ENCODE measurements around the gene SIKE1. TPM values are rescaled to one million over a fixed set of nuclear protein-coding genes. Genes with fewer than 3 reads are reported as not detected.
"Not testable (repeated sequence)": the region's sequence is repeated elsewhere in the genome, so short reads cannot be mapped to it uniquely, and the experiment has no call there.

Gene SIKE1
- polyA plus RNA-seq (2013, experiment 1 of 2) = 42.3 TPM
- 43.4 TPM for polyA plus RNA-seq (2013, experiment 2 of 2)

- Histone ChIP-seq H2BK120ac (ENCODE audit: low read depth, low read length) (no peak within 1 kb of the TSS), H2BK15ac (ENCODE audit: low read length) (no peak within 1 kb of the TSS), H2AK5ac (ENCODE audit: low read depth, low read length) (no peak within 1 kb of the TSS), H2AFZ (ENCODE audit: low read length) (peak within 1 kb of the TSS; percentile 91), H3K9ac (ENCODE audit: low read depth, low read length, poor library complexity) (peak within 1 kb of the TSS; percentile 96), H3K79me1 (ENCODE audit: low read depth, low read length) (no peaks in the 10 kb centered on the region), H3K4me1 (ENCODE audit: control insufficient read depth in 2 of 2, insufficient read depth in 1 of 2, low read depth in 1 of 2, low read length in 2 of 2) (no peaks in the 10 kb centered on the region), H3K14ac (ENCODE audit: low read length) (peak within 1 kb of the TSS; percentile 99), H3K9me3 (replicated peaks in 1 of 2; ENCODE audit: control insufficient read depth in 2 of 2, insufficient read depth in 1 of 2, low read depth in 1 of 2, low read length in 2 of 2) (no peaks in the 10 kb centered on the region), H4K91ac (ENCODE audit: low read depth, low read length, poor library complexity) (no peak within 1 kb of the TSS), H3K36me3 (replicated peaks in 1 of 2; ENCODE audit: control insufficient read depth in 2 of 2, insufficient read depth in 2 of 2, low read length in 2 of 2) (peaks cover 3 to 33% of the 10 kb centered on the region in 2 donors), H3K4me2 (ENCODE audit: insufficient read depth, low read length, poor library complexity, severe bottlenecking) (peak within 1 kb of the TSS; percentile 79), H3K18ac (ENCODE audit: low read length) (peak within 1 kb of the TSS; percentile 99), H2BK5ac (ENCODE audit: low read length) (peak within 1 kb of the TSS; percentile 79), H3K23ac (ENCODE audit: low read depth, low read length, poor library complexity) (peak within 1 kb of the TSS; percentile 96), H3K4me3 (ENCODE audit: low read length in 2 of 2) (peak within 1 kb of the TSS; percentile 79 to 88), H3K27ac (replicated peaks; ENCODE audit: low read length) (peak within 1 kb of the TSS; percentile 76), H4K8ac (ENCODE audit: low read depth, low read length) (peak within 1 kb of the TSS; percentile 100), H3K27me3 (ENCODE audit: control insufficient read depth in 3 of 3, insufficient read depth in 3 of 3, low read depth in 1 of 3, low read length in 3 of 3) (no peaks in the 10 kb centered on the region), H3K4ac (ENCODE audit: low read length) (no peak within 1 kb of the TSS), H2BK12ac (ENCODE audit: low read length) (no peak within 1 kb of the TSS)
- WGBS, 2 donors (ENCODE audit: extremely low coverage in 2 of 2, insufficient read length in 2 of 2, insufficient replicate concordance in 1 of 2) = no CpG with 5 or more reads among the region's 53 CpGs
- DNase-seq (ENCODE audit: low spot score) = peak; percentile 82
Measured at GRCh38 chr1:114780344-114781226, at the start of gene SIKE1. Gene SIKE1 (minus strand): TSS chr1:114780685. CDS start chr1:114780607, 78 bp downstream.

GRCh38 chr1:114830075-114830474, 49.6 kb upstream of the SIKE1 start:
- WGBS, 2 donors (ENCODE audit: extremely low coverage in 2 of 2, insufficient read length in 2 of 2, insufficient replicate concordance in 1 of 2) = no CpG with 5 or more reads among the region's 1 CpG
- not testable (repeated sequence) for DNase-seq (ENCODE audit: low spot score); H3K18ac ChIP-seq (ENCODE audit: low read length)

GRCh38 chr1:114828251-114828650, 47.8 kb upstream of the SIKE1 start:
- no peak overlapping the region for H2BK120ac ChIP-seq (ENCODE audit: low read depth, low read length)
- no peak overlapping the region for H2BK5ac ChIP-seq (ENCODE audit: low read length)
- H3K27ac ChIP-seq (replicated peaks; ENCODE audit: low read length) = no peak overlapping the region
- H3K27me3 ChIP-seq (ENCODE audit: control insufficient read depth in 3 of 3, insufficient read depth in 3 of 3, low read depth in 1 of 3, low read length in 3 of 3) = no peaks in the 10 kb centered on the region
- no peak overlapping the region for H3K14ac ChIP-seq (ENCODE audit: low read length)
- no peak overlapping the region for H3K4me2 ChIP-seq (ENCODE audit: insufficient read depth, low read length, poor library complexity, severe bottlenecking)
- no peak overlapping the region for H2AFZ ChIP-seq (ENCODE audit: low read length)
- DNase-seq (ENCODE audit: low spot score) = no peak
- no peak overlapping the region for H4K8ac ChIP-seq (ENCODE audit: low read depth, low read length)
- H2AK5ac ChIP-seq (ENCODE audit: low read depth, low read length) = no peak overlapping the region
- no peaks in the 10 kb centered on the region for H3K9me3 ChIP-seq (replicated peaks in 1 of 2; ENCODE audit: control insufficient read depth in 2 of 2, insufficient read depth in 1 of 2, low read depth in 1 of 2, low read length in 2 of 2)
- H3K4me3 ChIP-seq (ENCODE audit: low read length in 2 of 2) = no peak overlapping the region
- no peaks in the 10 kb centered on the region for H3K36me3 ChIP-seq (replicated peaks in 1 of 2; ENCODE audit: control insufficient read depth in 2 of 2, insufficient read depth in 2 of 2, low read length in 2 of 2)
- no peak overlapping the region for H2BK15ac ChIP-seq (ENCODE audit: low read length)
- no peak overlapping the region for H3K18ac ChIP-seq (ENCODE audit: low read length)
- no peak overlapping the region for H3K23ac ChIP-seq (ENCODE audit: low read depth, low read length, poor library complexity)
- WGBS, 2 donors (ENCODE audit: extremely low coverage in 2 of 2, insufficient read length in 2 of 2, insufficient replicate concordance in 1 of 2) = no CpG with 5 or more reads among the region's 5 CpGs
- H3K9ac ChIP-seq (ENCODE audit: low read depth, low read length, poor library complexity) = no peak overlapping the region
- no peaks in the 10 kb centered on the region for H3K79me1 ChIP-seq (ENCODE audit: low read depth, low read length)
- H3K4ac ChIP-seq (ENCODE audit: low read length) = no peak overlapping the region
- no peaks in the 10 kb centered on the region for H3K4me1 ChIP-seq (ENCODE audit: control insufficient read depth in 2 of 2, insufficient read depth in 1 of 2, low read depth in 1 of 2, low read length in 2 of 2)
- no peak overlapping the region for H4K91ac ChIP-seq (ENCODE audit: low read depth, low read length, poor library complexity)
- no peak overlapping the region for H2BK12ac ChIP-seq (ENCODE audit: low read length)

More at GRCh38 chr1:114830075-114830474, 49.6 kb upstream of the SIKE1 start:
- not testable (repeated sequence) for H2AFZ ChIP-seq (ENCODE audit: low read length); H3K27ac ChIP-seq (replicated peaks; ENCODE audit: low read length); H3K36me3 ChIP-seq (replicated peaks in 1 of 2; ENCODE audit: control insufficient read depth in 2 of 2, insufficient read depth in 2 of 2, low read length in 2 of 2); H2BK5ac ChIP-seq (ENCODE audit: low read length); H3K4ac ChIP-seq (ENCODE audit: low read length); H3K9ac ChIP-seq (ENCODE audit: low read depth, low read length, poor library complexity); H4K91ac ChIP-seq (ENCODE audit: low read depth, low read length, poor library complexity); H3K79me1 ChIP-seq (ENCODE audit: low read depth, low read length); H3K9me3 ChIP-seq (replicated peaks in 1 of 2; ENCODE audit: control insufficient read depth in 2 of 2, insufficient read depth in 1 of 2, low read depth in 1 of 2, low read length in 2 of 2); H3K4me1 ChIP-seq (ENCODE audit: control insufficient read depth in 2 of 2, insufficient read depth in 1 of 2, low read depth in 1 of 2, low read length in 2 of 2); H3K23ac ChIP-seq (ENCODE audit: low read depth, low read length, poor library complexity); H3K14ac ChIP-seq (ENCODE audit: low read length); H2AK5ac ChIP-seq (ENCODE audit: low read depth, low read length); H3K4me2 ChIP-seq (ENCODE audit: insufficient read depth, low read length, poor library complexity, severe bottlenecking); H2BK12ac ChIP-seq (ENCODE audit: low read length); H2BK15ac ChIP-seq (ENCODE audit: low read length); H4K8ac ChIP-seq (ENCODE audit: low read depth, low read length); H3K4me3 ChIP-seq (ENCODE audit: low read length in 2 of 2); H3K27me3 ChIP-seq (ENCODE audit: control insufficient read depth in 3 of 3, insufficient read depth in 3 of 3, low read depth in 1 of 3, low read length in 3 of 3); H2BK120ac ChIP-seq (ENCODE audit: low read depth, low read length)

GRCh38 chr1:114821978-114822377, 41.5 kb upstream of the SIKE1 start:
- Histone ChIP-seq H3K23ac (ENCODE audit: low read depth, low read length, poor library complexity) (no peak overlapping the region), H3K18ac (ENCODE audit: low read length) (no peak overlapping the region), H3K36me3 (replicated peaks in 1 of 2; ENCODE audit: control insufficient read depth in 2 of 2, insufficient read depth in 2 of 2, low read length in 2 of 2) (no peaks in the 10 kb centered on the region), H3K27ac (replicated peaks; ENCODE audit: low read length) (no peak overlapping the region), H4K91ac (ENCODE audit: low read depth, low read length, poor library complexity) (no peak overlapping the region), H3K4me2 (ENCODE audit: insufficient read depth, low read length, poor library complexity, severe bottlenecking) (no peak overlapping the region), H2BK12ac (ENCODE audit: low read length) (no peak overlapping the region), H2AK5ac (ENCODE audit: low read depth, low read length) (no peak overlapping the region), H3K4me3 (ENCODE audit: low read length in 2 of 2) (no peak overlapping the region), H3K4me1 (ENCODE audit: control insufficient read depth in 2 of 2, insufficient read depth in 1 of 2, low read depth in 1 of 2, low read length in 2 of 2) (no peaks in the 10 kb centered on the region), H3K79me1 (ENCODE audit: low read depth, low read length) (no peaks in the 10 kb centered on the region), H4K8ac (ENCODE audit: low read depth, low read length) (no peak overlapping the region), H2AFZ (ENCODE audit: low read length) (no peak overlapping the region), H3K14ac (ENCODE audit: low read length) (no peak overlapping the region), H3K4ac (ENCODE audit: low read length) (no peak overlapping the region), H2BK15ac (ENCODE audit: low read length) (no peak overlapping the region), H3K27me3 (ENCODE audit: control insufficient read depth in 3 of 3, insufficient read depth in 3 of 3, low read depth in 1 of 3, low read length in 3 of 3) (no peaks in the 10 kb centered on the region), H2BK5ac (ENCODE audit: low read length) (no peak overlapping the region), H2BK120ac (ENCODE audit: low read depth, low read length) (no peak overlapping the region), H3K9ac (ENCODE audit: low read depth, low read length, poor library complexity) (no peak overlapping the region), H3K9me3 (replicated peaks in 1 of 2; ENCODE audit: control insufficient read depth in 2 of 2, insufficient read depth in 1 of 2, low read depth in 1 of 2, low read length in 2 of 2) (no peaks in the 10 kb centered on the region)
- no peak for DNase-seq (ENCODE audit: low spot score)

Data from neuronal stem cell (in vitro differentiated cells).